HG02938 (cell line): ENCODE data around the gene YPEL2.
"Not testable (repeated sequence)": the region's sequence is repeated elsewhere in the genome, so short reads cannot be mapped to it uniquely, and the experiment has no call there.

ENCODE experiments used
- ATAC-seq: cut with Tn5 transposase; IDR thresholded peaks from one replicate; pipeline ENCODE4 v1.9.1; 2021; ENCODE audit warnings: mild to moderate bottlenecking, moderate library complexity; ENCODE audit not compliant: unreplicated experiment

YPEL2 gene

GRCh38 chr17:59404471-59404870 is 73.0 kb downstream of the YPEL2 start:
- ATAC-seq: no peak

- ATAC-seq: no peak
Observed at GRCh38 chr17:59405944-59406705, 74.7 kb downstream of the YPEL2 start.

- no peak for ATAC-seq
Observed at GRCh38 chr17:59406808-59407381, 75.4 kb downstream of the YPEL2 start.

GRCh38 chr17:59409336-59410048 is 78.0 kb downstream of the YPEL2 start:
- no peak for ATAC-seq

- no peak for ATAC-seq
Observed at GRCh38 chr17:59410049-59410437, 78.6 kb downstream of the YPEL2 start.

GRCh38 chr17:59412431-59412830 is 81.0 kb downstream of the YPEL2 start:
- ATAC-seq: not testable (repeated sequence)

- no peak for ATAC-seq
Observed at GRCh38 chr17:59413014-59413766, 81.7 kb downstream of the YPEL2 start.

GRCh38 chr17:59415397-59415796 is 83.9 kb downstream of the YPEL2 start:
- no peak for ATAC-seq

GRCh38 chr17:59416184-59416583 is 84.7 kb downstream of the YPEL2 start:
- no peak for ATAC-seq

GRCh38 chr17:59417452-59417851 is 86.0 kb downstream of the YPEL2 start:
- ATAC-seq: no peak

GRCh38 chr17:59418732-59419166 is 87.3 kb downstream of the YPEL2 start:
- ATAC-seq: no peak

- ATAC-seq: no peak
Observed at GRCh38 chr17:59420901-59421300, 89.4 kb downstream of the YPEL2 start.

- ATAC-seq: no peak
Observed at GRCh38 chr17:59421722-59422121, 90.3 kb downstream of the YPEL2 start.

GRCh38 chr17:59423137-59423724 is 91.8 kb downstream of the YPEL2 start:
- ATAC-seq: no peak

- no peak for ATAC-seq
Observed at GRCh38 chr17:59423903-59424302, 92.4 kb downstream of the YPEL2 start.

GRCh38 chr17:59424331-59424730 is 92.9 kb downstream of the YPEL2 start:
- ATAC-seq: no peak

GRCh38 chr17:59425085-59425931 is 93.9 kb downstream of the YPEL2 start:
- no peak for ATAC-seq

- no peak for ATAC-seq
Observed at GRCh38 chr17:59426031-59426430, 94.6 kb downstream of the YPEL2 start.

GRCh38 chr17:59427425-59427921 is 96.0 kb downstream of the YPEL2 start:
- no peak for ATAC-seq

GRCh38 chr17:59427996-59428395 is 96.5 kb downstream of the YPEL2 start:
- no peak for ATAC-seq
